ENCODE results near the gene KCTD16.

The KCTD16 gene

DNA sequence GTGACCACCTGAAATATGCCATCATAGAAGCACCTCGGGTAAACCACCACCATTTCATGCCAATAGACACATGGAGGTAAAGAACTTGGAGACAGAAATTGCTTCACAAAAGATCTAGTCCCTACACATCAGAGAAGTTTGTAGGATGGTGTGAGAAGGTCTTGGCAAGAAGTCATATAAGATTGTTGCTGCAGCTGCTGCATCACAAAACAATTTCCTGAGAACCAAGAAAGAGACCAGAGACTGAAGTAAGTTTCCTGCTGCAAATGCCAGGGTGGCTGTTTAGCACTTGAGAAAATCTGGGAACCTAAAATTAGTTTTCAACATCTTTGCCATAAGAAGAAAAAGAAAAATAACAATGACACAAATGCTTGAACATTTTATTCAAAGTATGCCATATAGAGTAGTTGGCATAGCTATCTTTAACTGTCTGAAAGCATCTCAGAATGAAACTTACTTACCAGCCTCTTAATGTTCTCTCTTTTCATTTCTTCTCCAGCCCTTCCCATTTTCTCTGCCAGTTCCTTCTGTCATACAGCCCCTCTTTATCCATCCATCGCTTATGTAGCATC lies 114.3 kb downstream of the KCTD16 start:
- no peak for DNase-seq (ENCODE audit: low read depth)

DNA sequence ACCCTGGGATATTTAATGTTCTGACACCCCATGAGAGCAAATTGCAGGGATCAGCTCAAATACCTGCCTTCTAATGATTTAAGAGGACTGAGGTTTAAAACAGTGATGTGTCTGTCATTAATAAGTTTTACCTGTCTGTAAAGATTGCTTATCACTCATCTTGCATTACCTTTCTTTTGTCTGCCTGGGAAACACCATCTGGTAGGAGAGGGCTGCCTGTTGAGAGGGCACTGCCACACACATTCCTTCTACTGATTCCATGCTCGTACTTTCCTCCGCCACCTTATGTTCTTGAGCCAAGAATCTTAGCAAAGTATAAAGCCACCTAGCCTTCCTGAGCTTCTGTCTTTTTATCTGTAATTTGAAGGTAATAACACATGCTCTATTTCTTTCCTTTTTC lies 118.6 kb downstream of the KCTD16 start:
- no peak for DNase-seq (ENCODE audit: low read depth)

DNA sequence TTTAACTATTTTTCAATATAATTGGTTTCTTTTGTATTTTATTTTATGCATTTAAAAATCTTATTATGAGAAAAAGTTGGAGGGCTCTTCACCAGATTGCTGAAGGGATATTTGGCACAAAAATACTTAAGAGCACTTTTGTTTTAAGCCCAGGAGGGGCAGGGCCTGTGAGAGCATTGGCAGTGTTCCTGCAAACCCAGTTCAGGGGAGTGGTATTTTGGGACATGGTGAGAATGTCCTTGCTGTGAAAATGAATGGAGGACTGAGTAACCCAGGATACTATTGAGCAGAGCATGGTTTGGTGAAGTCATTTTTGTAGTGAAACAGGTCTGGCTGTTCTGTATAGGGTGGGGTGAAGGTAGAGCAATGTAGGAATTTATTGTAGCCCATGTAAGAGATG lies 121.4 kb downstream of the KCTD16 start:
- DNase-seq (ENCODE audit: low read depth): no peak

DNA sequence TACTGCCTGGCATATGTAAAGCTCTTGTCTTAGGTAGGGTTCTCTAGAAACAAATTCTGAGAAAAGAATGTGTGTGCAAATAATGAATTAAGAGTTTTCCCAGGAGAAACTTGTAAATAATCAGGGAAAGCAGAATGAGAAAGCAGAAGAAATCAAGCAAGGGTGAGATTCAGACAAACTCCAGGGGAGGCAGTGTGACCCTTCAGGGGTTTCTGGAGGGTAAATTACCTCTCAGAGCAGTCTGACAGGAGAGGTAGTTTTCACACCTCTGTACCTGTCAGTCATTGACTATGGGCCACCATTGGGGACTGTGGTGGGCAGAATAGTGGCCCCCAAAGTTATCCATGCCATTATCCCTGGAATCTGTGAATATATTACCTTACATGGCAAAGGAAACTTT lies 124.6 kb downstream of the KCTD16 start:
- DNase-seq (ENCODE audit: low read depth): no peak

DNA sequence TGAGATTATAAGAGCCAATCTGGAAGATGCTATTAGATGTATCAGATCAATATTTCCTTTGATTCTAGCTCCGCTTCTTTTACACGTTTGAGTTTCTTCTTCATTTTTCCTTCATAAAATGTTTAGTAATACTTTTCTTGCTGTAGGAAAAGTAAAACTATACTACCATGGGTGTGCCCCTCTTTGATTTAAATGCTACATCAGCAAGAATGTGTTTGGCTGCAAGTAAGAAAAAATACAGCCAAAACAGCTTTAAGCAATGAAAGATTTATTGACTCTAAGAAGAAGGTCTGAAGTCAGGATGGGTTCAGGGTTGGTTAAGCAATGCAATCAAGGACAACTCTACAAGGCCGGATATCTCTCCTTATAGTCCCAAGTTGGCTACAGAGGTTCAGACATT lies 126.4 kb downstream of the KCTD16 start:
- no peak for DNase-seq (ENCODE audit: low read depth)

DNA sequence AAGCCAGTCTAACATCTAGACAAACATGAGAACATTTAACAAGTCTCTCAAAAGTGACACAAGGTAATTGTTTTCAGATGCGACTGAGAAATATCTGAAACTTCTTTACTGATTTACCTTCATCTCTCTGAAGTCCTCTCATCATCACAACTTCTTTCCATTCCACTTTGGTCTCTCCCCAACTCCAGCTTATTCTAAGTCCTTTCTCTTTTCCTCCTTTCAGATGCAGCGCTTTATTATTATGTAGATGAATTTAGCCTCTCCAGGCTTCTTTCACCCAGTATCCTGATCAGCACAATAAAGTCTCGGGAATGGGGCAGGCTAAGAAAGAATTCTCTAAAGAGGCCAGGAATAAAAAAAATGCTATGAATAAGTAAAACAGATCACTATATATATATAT lies 128.0 kb downstream of the KCTD16 start:
- DNase-seq (ENCODE audit: low read depth): no peak

DNA sequence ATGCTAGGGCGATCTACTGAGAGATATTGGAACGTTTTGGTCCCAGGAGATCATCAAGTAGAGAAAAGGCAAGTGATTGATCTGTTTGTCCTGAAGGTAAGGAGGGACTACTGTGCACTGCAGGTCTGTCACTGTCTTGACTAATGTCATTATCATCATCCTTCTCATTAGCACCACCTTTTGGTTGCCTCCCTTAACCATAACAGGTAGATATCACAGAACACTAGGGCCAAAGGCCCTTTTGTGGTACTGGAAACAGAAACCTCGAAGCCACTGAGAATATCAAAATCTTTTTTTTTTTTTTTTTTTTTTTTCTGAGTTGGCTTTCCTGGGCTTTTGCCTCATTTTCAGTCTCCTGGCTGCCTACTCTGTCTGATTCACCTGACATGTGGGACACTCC lies 134.0 kb downstream of the KCTD16 start:
- no peak for DNase-seq (ENCODE audit: low read depth)

DNA sequence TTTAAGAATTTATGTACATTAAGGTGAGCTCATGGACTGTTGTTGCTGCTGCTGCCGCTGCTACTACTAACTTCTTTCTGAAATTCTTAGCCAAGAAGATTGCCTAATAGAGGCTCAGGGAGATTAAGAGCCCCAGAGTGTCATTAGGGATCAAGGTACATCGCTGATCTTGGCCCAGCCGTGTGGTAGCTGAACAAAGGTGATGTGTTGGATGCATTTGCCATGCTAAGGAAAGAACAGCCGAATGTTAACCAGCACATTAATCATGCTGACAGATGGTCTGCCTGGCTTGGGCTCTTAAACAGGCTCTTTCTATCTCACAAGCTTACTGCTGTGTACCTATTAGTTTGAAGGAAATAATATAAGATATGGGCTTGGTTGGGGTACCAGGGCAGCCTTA lies 137.1 kb downstream of the KCTD16 start:
- no peak for DNase-seq (ENCODE audit: low read depth)

DNA sequence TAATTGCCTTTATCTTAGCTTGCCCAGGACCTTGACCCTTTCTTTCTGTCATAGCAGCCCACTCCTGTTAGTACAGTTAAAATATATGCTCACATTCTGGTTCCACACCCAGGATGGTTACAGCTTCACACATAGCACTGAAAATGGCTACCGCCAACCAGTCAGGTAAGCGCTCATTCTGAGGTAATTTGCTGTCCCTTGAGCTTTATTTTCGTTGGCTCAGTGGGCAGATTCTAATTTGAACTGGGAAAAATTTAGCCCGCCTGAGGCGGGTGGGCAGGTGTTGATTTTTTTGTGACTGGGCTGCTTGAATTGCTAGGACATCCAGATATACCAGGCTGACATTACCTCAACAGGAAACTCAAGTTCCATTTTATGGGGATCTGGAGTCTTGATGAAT lies 137.5 kb downstream of the KCTD16 start:
- DNase-seq (ENCODE audit: low read depth): no peak

DNA sequence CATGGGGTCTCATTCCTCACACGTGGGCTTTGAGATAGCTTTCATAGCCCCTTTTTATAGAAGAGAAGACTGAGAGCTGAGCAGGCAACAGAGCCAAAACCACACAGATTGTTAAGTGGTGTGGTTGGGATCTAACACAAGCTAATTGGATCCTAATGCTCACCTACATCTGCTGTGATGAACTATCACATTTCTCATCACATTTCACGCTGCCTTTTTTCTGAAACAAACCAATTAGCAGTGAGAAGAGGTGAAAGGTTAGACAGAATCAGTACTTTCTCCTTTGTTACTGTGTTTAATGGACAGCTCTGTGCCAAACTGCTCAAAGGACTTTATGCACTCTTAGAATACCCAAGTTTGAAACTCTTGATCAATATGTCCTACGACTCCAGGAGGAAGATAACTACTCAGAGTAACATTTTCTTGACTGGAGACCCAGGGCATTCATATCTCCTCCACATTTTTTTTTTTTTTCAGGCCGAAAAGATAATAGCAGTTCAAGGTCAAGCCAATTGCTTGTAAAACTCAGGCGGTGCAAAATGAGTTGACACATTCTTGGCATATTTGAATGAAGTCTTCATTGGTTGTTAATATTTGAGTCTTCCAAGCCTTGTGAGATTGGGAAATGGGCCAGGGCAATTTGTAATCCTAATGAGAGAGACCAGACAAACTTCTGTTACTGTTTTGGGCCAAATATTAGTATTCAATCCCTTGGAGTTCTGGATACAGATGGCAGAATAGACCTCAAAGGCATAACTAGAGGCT lies 138.4 kb downstream of the KCTD16 start:
- no peak for DNase-seq (ENCODE audit: low read depth)

DNA sequence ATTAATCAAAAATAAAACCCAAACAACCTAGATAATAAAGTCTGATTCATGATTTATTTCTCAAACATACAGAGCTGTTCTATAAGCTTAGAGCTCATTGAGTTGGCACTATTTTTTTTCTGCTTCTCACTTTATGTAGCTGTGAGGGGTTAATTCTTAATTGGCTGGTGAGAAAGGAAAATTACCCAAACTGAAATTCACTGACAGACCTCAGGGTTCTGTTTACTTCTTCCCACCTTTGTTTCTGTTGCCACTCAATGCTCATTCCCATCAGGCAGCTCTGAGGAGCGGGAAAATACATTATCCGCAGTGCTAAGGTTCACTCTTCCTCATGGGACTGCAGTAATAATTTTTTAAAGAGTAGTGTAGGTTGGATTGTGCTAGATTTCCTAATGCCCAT lies 139.9 kb downstream of the KCTD16 start:
- DNase-seq (ENCODE audit: low read depth): no peak

DNA sequence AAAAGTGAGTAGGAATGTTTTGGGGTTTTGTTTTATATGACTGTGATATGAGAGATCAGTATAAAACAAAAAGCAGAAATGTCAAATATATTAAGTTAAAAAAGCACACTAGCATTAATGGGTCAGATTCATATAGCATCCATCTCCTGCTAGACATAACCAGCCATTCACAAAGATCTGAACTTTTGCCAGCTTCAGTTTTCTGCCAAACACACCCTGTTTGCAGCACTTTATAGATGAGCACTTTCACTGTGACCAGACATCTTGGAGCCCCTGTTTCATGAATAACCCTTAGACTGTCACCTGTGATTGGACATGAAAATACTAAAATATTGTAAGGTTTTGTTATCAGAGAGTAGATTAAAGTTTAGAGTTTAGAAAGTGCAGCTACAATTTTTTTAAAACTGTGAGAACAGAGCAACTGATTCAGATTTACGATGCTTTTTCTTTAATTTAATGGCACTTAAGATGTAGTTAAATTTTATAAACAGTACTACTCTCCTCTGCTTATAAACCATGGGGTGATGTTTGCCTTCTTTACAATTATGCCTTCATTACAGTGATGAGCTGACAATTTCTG lies 142.6 kb downstream of the KCTD16 start:
- DNase-seq (ENCODE audit: low read depth): no peak

DNA sequence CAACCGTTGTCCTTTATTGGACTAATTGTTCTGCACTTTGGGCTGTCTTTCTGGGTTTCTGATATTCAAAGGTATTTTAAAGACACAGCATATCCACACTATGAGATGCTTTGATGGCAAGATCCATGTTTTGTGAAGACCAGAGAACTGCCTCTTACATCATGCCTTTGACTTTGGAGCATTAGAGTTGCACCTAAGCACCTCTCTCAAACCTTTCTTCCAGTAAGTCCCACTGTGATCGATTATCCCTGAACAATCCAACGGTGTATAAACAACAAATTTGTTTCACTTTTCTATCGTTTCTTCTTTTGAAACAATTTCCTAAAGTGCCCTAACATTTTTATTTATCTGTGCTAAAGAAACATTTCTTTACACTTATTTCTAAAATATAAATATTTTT lies 144.4 kb downstream of the KCTD16 start:
- DNase-seq (ENCODE audit: low read depth): no peak

DNA sequence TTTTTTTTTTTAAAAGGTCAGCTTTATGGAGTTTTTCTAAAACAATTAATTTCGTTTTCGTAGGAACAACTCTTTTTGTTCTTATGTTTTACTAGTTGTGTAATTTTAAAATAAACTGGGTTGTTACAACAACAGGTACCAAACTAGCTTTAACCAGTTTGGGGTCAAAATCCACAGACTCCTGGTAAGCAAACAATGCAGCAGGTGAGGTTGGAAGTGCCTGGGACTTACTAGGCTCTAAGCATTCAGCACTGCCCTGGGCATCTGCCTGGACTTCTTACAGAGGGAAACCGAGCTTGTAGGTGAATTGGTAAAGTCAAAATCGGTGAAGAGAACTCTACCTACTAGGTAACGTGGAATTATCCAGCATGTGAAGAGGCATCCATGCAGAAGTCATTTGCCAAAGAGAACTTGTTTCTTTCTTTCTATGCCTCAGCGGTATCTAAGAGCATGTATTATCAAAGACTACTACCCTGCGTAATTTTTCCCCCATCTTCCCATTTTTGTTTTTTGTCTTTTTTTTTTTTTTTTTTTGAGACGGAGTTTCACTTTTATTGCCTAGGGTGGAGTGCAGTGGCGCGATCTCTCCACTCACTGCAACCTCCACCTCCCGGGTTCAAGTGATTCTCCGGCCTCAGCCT lies 145.4 kb downstream of the KCTD16 start:
- no peak for DNase-seq (ENCODE audit: low read depth)

DNA sequence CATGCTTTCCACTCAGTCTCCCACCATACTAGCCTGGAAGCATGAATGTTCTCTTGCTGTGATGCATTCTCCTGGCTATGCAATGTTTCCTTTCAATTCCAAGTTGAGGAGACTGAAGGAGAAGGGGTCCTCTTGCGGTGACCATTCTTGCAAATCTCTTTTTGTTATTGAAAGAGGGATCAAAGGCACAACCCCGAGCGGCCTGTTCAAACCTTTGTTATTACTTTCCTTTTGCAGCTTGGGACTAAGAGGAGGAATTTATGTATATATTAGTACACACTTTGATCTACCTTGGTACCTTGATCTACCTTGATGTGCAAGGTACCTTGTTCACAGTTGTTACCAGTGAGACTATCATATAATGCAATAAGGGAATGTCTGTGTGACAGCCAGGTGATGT lies 147.3 kb downstream of the KCTD16 start:
- no peak for DNase-seq (ENCODE audit: low read depth)

DNA sequence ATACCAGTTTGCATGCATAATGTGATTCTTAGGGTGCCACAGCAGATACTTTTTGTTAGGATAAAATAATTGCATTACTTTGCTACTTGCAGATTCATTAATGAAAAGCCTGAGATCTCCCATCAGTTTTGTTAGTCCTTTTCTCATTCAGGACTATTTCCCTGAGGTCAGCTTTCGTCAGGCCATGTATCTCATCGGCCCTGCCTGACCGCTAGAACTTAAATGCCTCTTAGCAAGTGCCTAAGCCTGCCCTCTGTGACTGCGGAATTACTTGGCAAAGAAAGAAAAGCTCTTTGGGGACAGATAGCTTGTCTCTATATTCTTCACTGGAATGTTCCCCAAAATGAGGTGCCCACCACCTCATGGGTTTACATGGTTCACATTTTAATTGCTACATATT lies 147.8 kb downstream of the KCTD16 start:
- no peak for DNase-seq (ENCODE audit: low read depth)

DNA sequence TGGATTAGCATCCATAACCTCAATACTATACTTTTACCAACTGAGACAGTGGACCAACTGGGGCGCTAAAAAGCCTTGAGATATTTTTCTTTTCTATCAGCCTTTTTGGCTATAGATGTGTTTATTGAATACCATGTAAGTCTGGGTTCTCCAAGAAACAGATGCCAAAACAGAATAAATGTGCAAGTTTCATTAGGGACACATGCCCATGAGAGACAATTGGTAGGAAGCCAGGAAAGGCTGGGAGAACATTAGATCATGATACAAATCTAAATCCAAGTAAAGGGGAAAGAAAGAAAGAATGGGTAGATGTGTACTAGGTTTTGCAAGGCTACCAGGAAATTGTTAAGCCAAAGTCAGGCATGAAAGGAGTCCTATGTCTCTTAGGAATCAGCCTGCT lies 152.5 kb downstream of the KCTD16 start:
- no peak for DNase-seq (ENCODE audit: low read depth)

DNA sequence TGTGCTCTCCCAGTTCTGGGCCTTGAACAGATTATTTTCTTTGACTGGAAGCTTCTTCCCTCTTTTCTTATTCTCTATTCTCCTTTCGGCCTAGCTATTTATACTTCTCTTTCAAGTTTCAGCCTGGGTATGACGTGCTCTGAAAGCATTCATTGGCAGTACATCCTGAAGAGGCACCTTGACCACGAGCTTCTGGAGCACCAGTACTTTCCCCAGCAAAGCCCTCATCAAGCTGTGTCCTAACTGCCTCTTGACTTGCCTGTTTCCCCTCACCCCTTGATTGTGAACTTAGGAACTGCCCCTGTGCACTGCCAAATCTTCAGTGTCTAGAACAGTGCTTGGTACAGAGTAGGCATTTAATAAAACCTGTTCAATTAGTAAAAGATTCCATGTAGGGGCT lies 154.9 kb downstream of the KCTD16 start:
- DNase-seq (ENCODE audit: low read depth): no peak

DNA sequence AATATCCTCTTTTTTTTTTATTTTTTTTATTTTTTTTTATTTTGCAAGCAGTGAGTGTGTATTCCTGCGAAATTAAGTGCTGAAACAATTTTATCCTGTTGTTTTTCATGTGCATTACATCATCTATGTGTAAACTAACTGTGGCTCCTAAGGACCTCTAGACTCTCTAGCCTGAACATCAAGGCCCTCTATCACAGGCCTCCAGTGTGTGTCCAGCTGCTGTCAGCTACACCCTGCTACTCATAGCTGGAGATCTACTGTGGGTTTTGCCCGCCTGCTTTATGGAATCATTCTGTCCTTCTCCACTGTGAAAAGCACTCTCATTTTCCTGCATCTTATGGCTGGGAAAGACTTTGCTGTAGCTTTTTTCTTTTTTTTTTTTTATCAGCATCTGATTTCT lies 157.8 kb downstream of the KCTD16 start:
- no peak for DNase-seq (ENCODE audit: low read depth)

DNA sequence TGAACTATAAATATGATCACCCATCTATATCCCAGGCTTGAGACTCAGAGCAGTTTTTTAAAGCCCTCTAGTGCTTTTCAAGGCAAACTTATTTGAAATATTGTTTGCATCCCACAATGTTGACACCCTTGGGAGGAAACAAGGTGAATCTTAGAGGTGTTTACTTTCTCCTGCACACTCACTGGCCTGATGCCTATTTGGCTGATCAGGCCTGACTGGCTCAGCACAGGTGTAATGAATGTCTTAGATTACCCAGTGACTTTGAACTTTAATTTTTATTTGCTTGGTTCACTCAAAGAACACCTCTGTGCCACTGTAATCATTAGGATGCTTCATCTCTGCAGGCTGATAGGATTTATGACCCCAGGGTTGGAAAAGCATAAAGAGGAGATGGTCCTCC lies 158.3 kb downstream of the KCTD16 start:
- no peak for DNase-seq (ENCODE audit: low read depth)

DNA sequence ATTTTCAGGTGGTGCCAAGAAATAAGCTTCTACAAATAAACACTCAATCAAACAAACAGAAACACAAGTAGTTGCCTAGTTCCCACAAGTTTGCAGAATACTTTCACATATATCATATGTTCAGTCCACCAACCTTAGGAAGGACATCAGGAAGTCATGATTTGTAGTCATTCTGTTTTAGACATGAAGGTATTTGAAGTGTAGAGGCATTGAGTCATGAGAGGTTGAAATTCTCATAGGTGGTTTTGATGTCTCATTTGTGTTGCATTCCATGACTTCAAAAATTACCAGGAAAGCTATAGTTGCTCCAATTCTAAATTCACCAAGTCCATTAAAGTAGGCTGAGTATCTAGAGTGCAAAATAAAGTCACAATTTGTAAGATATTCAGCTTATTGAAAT lies 159.0 kb downstream of the KCTD16 start:
- DNase-seq (ENCODE audit: low read depth): no peak

DNA sequence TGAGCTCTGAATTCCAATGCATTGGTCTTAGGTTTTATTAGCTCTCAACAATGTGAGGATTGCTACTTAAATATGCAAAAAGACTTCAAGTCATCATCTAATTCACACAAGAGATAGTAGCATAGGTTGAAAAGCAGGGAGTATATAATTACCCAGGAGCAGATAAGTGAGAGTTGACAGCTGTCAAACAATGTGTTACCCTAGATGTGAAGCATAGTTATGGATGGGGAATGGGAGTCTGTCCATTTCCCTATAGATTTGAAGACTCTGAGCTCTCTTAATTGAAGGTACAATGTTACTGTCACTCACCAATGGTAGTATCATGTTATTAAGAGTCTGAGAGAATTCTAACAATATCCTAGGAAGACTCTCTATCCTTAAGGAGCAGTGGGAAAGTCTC lies 160.7 kb downstream of the KCTD16 start:
- no peak for DNase-seq (ENCODE audit: low read depth)

DNA sequence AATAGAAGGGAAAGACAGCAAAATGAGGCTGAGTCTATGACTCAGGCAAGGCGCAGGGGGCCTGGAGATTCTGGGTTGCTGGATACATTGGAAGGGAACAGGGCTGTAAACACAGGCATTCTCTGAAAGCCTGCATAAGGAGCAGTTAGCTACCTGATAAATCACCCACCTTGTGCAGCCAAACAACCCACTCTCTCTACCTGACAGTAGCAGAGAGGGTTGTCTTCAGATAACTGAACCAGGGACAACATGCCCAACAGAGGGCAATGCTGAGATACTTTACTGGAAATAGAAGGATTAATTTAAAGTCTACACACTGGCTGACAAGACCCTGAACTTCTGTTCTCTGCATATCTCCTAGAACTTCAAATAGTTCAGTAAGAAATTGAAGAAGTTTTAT lies 161.6 kb downstream of the KCTD16 start:
- no peak for DNase-seq (ENCODE audit: low read depth)
